ENCODE results near the gene SYT1.

The SYT1 gene

DNA sequence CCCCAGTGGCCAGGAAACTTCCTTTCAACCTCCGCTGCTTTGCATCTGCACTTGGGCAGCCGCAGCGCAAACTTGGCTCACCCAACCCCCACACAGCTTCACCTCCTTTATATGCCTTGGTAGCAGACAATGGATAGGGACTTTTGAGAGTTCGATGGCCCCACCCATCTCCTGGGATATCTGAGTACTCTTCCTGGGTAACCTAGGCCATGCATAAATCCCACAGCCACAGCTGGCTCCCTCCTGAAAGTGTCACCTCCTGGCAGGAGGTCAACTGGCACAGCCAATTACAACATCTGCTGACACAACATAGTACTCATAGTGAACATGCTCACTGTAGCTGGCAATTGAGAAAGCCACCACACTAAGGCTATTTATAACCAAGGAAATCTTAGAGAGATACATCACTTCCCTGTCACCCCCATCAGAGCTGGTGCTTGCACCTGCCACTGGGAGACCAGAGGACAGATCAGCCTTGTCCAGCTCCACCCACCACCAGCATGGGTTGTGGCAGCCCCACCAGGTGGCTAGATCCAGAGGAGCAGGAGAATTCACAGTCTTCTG lies 410.0 kb downstream of the SYT1 start:
- Histone ChIP-seq H3K9me3 (ENCODE audit: insufficient read depth, low read depth, low read length) (no peaks in the 10 kb centered on the region), H3K9ac (ENCODE audit: low read depth, low read length) (no peak overlapping the region), H3K4me3 (ENCODE audit: low read length) (no peak overlapping the region), H3K4me1 (ENCODE audit: insufficient read depth, low read length) (peaks cover 4% of the 10 kb centered on the region; the same call in 1 of the 2 replicates), H3K36me3 (ENCODE audit: insufficient read depth, low read depth, low read length) (no peaks in the 10 kb centered on the region), H3K27ac (ENCODE audit: low read length) (no peak overlapping the region), H3K27me3 (ENCODE audit: insufficient read depth, low read length) (no peaks in the 10 kb centered on the region)

DNA sequence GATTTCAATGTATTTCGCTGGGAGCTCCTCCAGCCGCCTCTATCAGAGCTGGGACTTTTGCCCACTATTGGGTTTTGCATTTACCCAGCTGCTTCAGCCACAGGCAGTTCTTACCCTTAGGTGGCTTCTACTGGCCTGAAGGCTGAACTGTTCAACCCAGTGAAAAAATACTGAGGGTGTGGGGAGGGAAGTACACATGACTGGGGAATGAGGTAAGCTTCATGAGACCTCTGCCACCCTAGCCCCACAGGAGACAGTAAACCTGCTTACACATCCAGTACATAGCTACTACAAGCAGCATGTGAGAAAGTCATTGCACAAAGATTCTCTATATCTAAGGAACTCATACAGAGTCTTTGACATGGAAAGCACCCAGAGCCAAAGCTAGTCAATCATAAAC lies 411.1 kb downstream of the SYT1 start:
- Histone ChIP-seq H3K9me3 (ENCODE audit: insufficient read depth, low read depth, low read length) (no peaks in the 10 kb centered on the region), H3K9ac (ENCODE audit: low read depth, low read length) (no peak overlapping the region), H3K4me1 (ENCODE audit: insufficient read depth, low read length) (peaks cover 4% of the 10 kb centered on the region; the same call in 1 of the 2 replicates), H3K36me3 (ENCODE audit: insufficient read depth, low read depth, low read length) (no peaks in the 10 kb centered on the region), H3K27ac (ENCODE audit: low read length) (no peak overlapping the region), H3K4me3 (ENCODE audit: low read length) (no peak overlapping the region), H3K27me3 (ENCODE audit: insufficient read depth, low read length) (no peaks in the 10 kb centered on the region)

DNA sequence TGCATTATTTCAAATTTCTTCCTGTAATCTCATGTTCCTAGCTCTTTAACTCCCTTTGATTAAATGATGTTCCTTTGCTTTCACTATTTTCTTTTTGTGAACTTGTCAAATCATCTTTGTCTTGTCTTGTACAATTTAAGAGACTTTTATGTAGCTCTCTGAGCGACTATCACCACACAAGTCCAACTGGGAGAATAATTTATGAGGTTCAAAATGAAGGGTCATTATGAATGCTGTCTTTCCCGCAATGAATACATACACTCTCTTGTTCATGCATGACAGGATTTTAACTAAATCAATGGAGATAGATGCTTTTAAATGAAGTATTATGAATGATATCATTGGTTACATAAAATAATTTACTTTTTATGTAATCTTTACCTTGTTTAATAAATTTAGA lies 418.8 kb downstream of the SYT1 start:
- H3K36me3 ChIP-seq (ENCODE audit: insufficient read depth, low read depth, low read length): no peaks in the 10 kb centered on the region
- H3K4me1 ChIP-seq (ENCODE audit: insufficient read depth, low read length): no peaks in the 10 kb centered on the region
- no peaks in the 10 kb centered on the region for H3K27me3 ChIP-seq (ENCODE audit: insufficient read depth, low read length)
- H3K9ac ChIP-seq (ENCODE audit: low read depth, low read length): no peak overlapping the region
- H3K27ac ChIP-seq (ENCODE audit: low read length): no peak overlapping the region
- H3K9me3 ChIP-seq (ENCODE audit: insufficient read depth, low read depth, low read length): no peaks in the 10 kb centered on the region
- H3K4me3 ChIP-seq (ENCODE audit: low read length): no peak overlapping the region

DNA sequence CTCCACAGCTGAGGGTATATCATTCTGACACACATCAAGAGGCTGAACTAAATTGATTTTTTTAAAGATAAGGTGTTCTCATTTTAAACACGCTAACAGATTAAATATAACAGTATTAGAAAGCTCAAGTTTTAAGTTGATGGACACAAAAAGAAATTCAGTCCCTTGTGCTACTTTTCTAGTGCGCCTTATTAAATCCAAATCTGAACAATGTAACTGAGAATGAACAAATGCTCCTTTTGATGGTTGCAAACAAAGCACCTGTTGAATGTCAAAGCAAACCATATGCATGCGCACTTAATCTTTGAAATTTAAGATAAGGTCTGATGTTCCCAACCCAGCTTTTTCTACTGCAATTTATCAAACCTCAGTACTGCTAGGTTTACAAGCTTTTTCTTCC lies 424.3 kb downstream of the SYT1 start:
- Histone ChIP-seq H3K27ac (ENCODE audit: low read length) (no peak overlapping the region), H3K4me1 (ENCODE audit: insufficient read depth, low read length) (no peaks in the 10 kb centered on the region), H3K9ac (ENCODE audit: low read depth, low read length) (no peak overlapping the region), H3K36me3 (ENCODE audit: insufficient read depth, low read depth, low read length) (peaks cover 11% of the 10 kb centered on the region; the same call in 1 of the 2 replicates), H3K4me3 (ENCODE audit: low read length) (no peak overlapping the region), H3K9me3 (ENCODE audit: insufficient read depth, low read depth, low read length) (no peaks in the 10 kb centered on the region), H3K27me3 (ENCODE audit: insufficient read depth, low read length) (no peaks in the 10 kb centered on the region)

DNA sequence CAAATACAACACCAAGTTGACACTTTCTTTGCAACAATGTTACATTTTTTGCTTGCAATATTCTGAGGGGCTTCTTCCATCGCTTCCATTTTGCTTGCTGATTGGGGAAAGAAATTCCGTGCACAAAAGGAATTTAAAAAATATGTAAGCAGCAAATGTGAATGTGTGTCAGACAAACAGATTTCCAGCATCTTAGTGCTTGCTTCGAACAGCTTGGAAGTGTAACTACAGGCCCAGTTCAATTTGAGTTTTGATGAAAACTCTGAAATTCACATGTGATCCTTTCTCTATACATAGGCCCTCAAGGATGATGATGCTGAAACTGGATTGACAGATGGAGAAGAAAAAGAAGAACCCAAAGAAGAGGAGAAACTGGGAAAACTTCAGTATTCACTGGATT lies 427.1 kb downstream of the SYT1 start:
- H3K9me3 ChIP-seq (ENCODE audit: insufficient read depth, low read depth, low read length): no peaks in the 10 kb centered on the region
- H3K27me3 ChIP-seq (ENCODE audit: insufficient read depth, low read length): no peaks in the 10 kb centered on the region
- H3K36me3 ChIP-seq (ENCODE audit: insufficient read depth, low read depth, low read length): peaks cover 18% of the 10 kb centered on the region
- peaks cover 7% of the 10 kb centered on the region; the same call in 1 of the 2 replicates for H3K4me1 ChIP-seq (ENCODE audit: insufficient read depth, low read length)
- no peak overlapping the region for H3K27ac ChIP-seq (ENCODE audit: low read length)
- no peak overlapping the region for H3K4me3 ChIP-seq (ENCODE audit: low read length)
- no peak overlapping the region for H3K9ac ChIP-seq (ENCODE audit: low read depth, low read length)

DNA sequence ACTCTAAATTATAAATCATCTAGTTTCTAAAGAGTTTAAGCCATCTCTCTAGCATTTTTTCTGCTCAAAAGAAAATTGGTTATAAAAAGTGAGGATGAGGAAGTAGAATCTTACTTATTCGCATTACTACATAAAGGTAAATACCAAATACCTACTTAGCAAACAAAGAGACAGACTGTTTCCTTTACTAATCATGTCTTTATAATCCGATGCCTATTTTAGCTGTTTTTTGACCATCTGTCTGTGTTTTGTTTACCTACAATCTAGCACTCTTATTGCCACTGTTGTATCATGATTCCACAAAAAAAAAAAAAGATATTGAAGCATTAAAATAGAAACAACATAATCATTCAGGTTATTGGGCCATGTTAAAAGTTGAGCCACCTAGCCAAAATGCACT lies 430.0 kb downstream of the SYT1 start:
- no peak overlapping the region for H3K9ac ChIP-seq (ENCODE audit: low read depth, low read length)
- H3K27ac ChIP-seq (ENCODE audit: low read length): no peak overlapping the region
- H3K4me3 ChIP-seq (ENCODE audit: low read length): no peak overlapping the region
- H3K9me3 ChIP-seq (ENCODE audit: insufficient read depth, low read depth, low read length): no peaks in the 10 kb centered on the region
- H3K36me3 ChIP-seq (ENCODE audit: insufficient read depth, low read depth, low read length): peaks cover 33% of the 10 kb centered on the region
- H3K4me1 ChIP-seq (ENCODE audit: insufficient read depth, low read length): peaks cover 7% of the 10 kb centered on the region; the same call in 1 of the 2 replicates
- H3K27me3 ChIP-seq (ENCODE audit: insufficient read depth, low read length): no peaks in the 10 kb centered on the region

DNA sequence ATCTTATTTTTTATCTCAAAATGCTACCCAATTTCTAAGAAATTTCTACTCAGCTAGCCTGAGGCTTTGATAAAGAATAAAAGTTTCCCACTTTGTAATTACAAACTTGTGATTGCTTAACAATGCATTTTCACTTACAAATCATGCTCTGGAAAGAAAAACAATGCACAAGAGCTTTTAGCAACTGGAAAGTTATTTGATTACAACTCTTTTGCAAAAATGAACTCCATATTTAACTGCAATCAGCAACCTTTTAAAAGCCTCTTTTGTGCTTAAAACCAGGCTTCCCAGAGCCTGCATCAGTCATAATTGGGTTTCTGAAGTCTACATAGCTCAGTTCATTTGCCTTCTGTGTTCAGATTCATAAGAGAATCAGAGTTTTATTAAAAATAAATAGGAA lies 431.0 kb downstream of the SYT1 start:
- Histone ChIP-seq H3K27ac (ENCODE audit: low read length) (no peak overlapping the region), H3K4me3 (ENCODE audit: low read length) (no peak overlapping the region), H3K27me3 (ENCODE audit: insufficient read depth, low read length) (no peaks in the 10 kb centered on the region), H3K9me3 (ENCODE audit: insufficient read depth, low read depth, low read length) (no peaks in the 10 kb centered on the region), H3K9ac (ENCODE audit: low read depth, low read length) (no peak overlapping the region), H3K4me1 (ENCODE audit: insufficient read depth, low read length) (peaks cover 7% of the 10 kb centered on the region; the same call in 1 of the 2 replicates), H3K36me3 (ENCODE audit: insufficient read depth, low read depth, low read length) (peaks cover 41% of the 10 kb centered on the region)

DNA sequence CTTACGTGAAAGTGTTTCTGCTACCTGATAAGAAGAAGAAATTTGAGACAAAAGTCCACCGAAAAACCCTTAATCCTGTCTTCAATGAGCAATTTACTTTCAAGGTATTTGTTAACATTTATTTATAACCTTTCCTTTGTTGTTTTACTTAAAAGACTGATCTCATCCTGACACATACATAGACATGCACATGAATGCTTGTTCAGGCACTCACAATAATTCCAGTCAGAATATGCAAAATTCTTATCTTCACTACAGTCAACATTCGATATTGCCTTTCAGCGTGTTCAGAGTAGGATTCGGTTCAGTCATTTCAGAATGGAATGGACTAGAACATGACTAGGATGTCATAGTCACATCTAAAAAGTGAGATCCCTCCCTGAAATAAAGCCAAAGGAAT lies 431.6 kb downstream of the SYT1 start:
- no peak overlapping the region for H3K4me3 ChIP-seq (ENCODE audit: low read length)
- no peaks in the 10 kb centered on the region for H3K9me3 ChIP-seq (ENCODE audit: insufficient read depth, low read depth, low read length)
- no peaks in the 10 kb centered on the region for H3K27me3 ChIP-seq (ENCODE audit: insufficient read depth, low read length)
- no peak overlapping the region for H3K9ac ChIP-seq (ENCODE audit: low read depth, low read length)
- peaks cover 7% of the 10 kb centered on the region; the same call in 1 of the 2 replicates for H3K4me1 ChIP-seq (ENCODE audit: insufficient read depth, low read length)
- no peak overlapping the region for H3K27ac ChIP-seq (ENCODE audit: low read length)
- peaks cover 41% of the 10 kb centered on the region for H3K36me3 ChIP-seq (ENCODE audit: insufficient read depth, low read depth, low read length)

DNA sequence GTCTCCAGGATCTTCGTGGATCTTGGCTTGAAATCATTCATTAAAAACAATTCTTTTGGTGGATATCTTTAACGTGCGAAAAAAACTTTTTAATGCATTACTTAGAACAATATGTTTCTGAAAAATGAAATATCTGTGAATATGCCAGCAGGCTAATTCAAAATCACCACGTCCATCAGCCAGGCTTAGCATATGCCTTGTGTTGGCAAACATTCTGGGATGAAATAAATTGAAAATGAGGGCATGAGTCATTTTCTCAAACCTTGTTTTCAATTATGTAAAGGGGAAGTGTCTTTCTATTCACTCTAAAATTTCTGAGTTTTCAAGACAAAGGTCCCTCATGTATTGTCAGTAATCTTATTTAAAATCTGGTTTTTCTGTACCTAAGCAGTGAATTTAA lies 432.3 kb downstream of the SYT1 start:
- Histone ChIP-seq H3K27me3 (ENCODE audit: insufficient read depth, low read length) (no peaks in the 10 kb centered on the region), H3K27ac (ENCODE audit: low read length) (no peak overlapping the region), H3K4me3 (ENCODE audit: low read length) (no peak overlapping the region), H3K36me3 (ENCODE audit: insufficient read depth, low read depth, low read length) (peaks cover 39% of the 10 kb centered on the region), H3K9me3 (ENCODE audit: insufficient read depth, low read depth, low read length) (no peaks in the 10 kb centered on the region), H3K9ac (ENCODE audit: low read depth, low read length) (no peak overlapping the region), H3K4me1 (ENCODE audit: insufficient read depth, low read length) (peaks cover 7% of the 10 kb centered on the region; the same call in 1 of the 2 replicates)

DNA sequence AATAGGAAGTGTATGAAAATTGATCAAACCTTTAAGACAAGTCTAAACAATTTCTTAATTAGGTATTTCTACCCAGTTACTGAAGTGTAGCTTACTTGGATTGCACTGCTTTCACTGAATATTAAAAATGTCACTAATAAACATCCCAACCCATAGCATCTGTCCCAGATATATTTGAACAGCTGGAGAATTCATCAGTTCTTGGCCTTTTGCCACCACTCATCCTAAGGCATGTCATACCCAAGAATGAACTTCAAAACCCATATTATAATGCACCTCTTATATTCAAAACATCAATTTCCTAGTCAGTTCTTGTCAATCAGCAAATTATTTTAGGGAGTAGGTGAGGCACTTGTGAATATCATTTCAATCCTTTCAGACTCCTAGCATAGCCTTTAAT lies 433.9 kb downstream of the SYT1 start:
- Histone ChIP-seq H3K4me1 (ENCODE audit: insufficient read depth, low read length) (peaks cover 7% of the 10 kb centered on the region; the same call in 1 of the 2 replicates), H3K9me3 (ENCODE audit: insufficient read depth, low read depth, low read length) (no peaks in the 10 kb centered on the region), H3K27me3 (ENCODE audit: insufficient read depth, low read length) (no peaks in the 10 kb centered on the region), H3K9ac (ENCODE audit: low read depth, low read length) (no peak overlapping the region), H3K27ac (ENCODE audit: low read length) (no peak overlapping the region), H3K4me3 (ENCODE audit: low read length) (no peak overlapping the region), H3K36me3 (ENCODE audit: insufficient read depth, low read depth, low read length) (peaks cover 30% of the 10 kb centered on the region)

DNA sequence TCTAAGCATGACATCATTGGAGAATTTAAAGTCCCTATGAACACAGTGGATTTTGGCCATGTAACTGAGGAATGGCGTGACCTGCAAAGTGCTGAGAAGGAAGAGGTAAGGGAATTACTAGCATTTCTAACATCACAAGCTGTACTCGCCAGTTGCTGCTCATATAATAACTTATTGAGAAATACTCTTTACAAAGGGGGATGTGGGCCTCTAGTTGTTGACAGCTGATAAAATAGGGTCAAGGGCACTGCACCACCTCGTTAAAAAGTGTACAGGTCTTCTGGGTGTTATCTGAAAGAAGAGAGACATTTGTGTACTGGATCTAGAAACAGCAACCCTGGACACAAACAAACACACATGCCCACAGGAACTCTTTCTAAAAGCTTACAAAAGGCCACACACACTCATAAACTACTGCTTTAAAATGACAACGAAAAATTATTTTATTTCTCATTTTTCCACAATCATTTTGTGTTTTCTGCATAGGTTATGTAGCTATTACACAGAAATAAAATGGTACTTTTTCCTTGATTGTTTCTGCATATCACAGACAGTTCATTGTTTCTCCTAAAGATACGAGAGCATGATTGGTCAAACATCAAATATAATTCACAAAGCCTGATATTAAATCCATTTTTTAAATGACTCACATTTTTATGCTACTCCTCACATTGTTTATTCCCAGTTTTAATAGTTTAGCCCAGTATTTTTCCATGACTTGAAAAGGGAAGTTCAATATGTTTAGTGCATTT lies 435.0 kb downstream of the SYT1 start:
- no peaks in the 10 kb centered on the region for H3K27me3 ChIP-seq (ENCODE audit: insufficient read depth, low read length)
- H3K9me3 ChIP-seq (ENCODE audit: insufficient read depth, low read depth, low read length): no peaks in the 10 kb centered on the region
- H3K36me3 ChIP-seq (ENCODE audit: insufficient read depth, low read depth, low read length): peaks cover 30% of the 10 kb centered on the region
- no peak overlapping the region for H3K27ac ChIP-seq (ENCODE audit: low read length)
- H3K9ac ChIP-seq (ENCODE audit: low read depth, low read length): no peak overlapping the region
- no peak overlapping the region for H3K4me3 ChIP-seq (ENCODE audit: low read length)
- H3K4me1 ChIP-seq (ENCODE audit: insufficient read depth, low read length): peaks cover 2% of the 10 kb centered on the region; the same call in 1 of the 2 replicates

DNA sequence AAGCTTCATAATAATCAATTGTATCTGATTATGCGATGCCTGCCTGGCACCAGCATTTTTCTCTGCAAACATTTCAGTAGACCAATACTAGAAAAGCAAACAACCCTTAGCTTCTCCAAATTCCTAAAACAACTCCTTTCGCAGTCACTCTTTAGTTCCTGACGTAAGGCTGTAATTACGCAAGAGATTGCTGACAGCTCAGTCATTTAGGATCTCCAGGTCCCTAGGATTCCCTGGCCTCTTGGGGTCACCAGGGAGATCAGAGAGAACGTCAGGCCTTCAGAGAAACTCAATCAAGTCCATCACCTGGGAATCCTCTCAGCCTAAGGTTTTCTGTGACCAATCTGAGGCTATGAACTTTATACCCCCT lies 435.6 kb downstream of the SYT1 start:
- Histone ChIP-seq H3K9ac (ENCODE audit: low read depth, low read length) (no peak overlapping the region), H3K4me3 (ENCODE audit: low read length) (no peak overlapping the region), H3K4me1 (ENCODE audit: insufficient read depth, low read length) (no peaks in the 10 kb centered on the region), H3K27me3 (ENCODE audit: insufficient read depth, low read length) (no peaks in the 10 kb centered on the region), H3K36me3 (ENCODE audit: insufficient read depth, low read depth, low read length) (peaks cover 30% of the 10 kb centered on the region), H3K9me3 (ENCODE audit: insufficient read depth, low read depth, low read length) (no peaks in the 10 kb centered on the region), H3K27ac (ENCODE audit: low read length) (no peak overlapping the region)

Data from iPS-20b (cell line).